HG02870 (cell line): Measurements from ENCODE around the gene DNAJA3.

Experiments
- ATAC-seq: cut with Tn5 transposase; IDR thresholded peaks from one replicate; pipeline ENCODE4 v1.9.1; 2021; ENCODE audit warnings: mild to moderate bottlenecking, moderate library complexity; ENCODE audit not compliant: unreplicated experiment

DNAJA3 gene

DNA sequence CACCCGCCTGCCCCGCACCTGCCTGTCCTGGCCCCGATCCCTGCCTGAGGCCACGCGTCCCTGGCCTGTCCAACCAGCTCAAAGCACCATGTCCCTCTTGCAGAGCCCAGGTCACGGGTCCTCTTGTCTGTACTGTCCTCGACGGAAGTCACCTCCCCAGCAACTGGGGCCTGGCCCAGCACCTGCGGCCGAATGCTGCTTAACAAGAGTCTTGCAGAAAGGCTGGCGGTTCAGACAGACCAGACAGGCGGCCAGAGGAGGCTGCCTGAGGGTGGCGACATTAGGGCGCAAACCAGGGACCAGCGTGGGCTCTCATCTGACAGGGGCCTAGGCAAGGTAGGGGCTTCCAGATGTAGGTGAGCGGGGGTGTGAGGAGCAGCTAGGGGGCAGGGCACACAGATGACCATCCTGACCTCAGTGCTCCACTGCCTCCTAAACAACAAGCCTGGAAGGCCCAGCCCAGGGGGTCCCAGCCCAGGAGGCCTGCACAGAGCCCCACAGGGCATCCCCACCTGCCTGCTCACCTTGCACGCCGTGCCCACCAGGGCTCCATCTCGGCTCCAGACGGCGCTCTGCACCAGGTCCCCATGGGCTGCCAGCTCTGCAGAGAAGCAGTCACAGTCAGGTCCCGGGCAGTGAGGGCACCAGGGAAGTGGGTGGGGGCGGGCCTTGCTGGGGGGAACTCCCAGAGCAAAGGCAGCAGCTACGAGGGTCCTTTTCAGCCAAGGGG lies 20.5 kb upstream of the DNAJA3 start:
- ATAC-seq, result no peak

DNA sequence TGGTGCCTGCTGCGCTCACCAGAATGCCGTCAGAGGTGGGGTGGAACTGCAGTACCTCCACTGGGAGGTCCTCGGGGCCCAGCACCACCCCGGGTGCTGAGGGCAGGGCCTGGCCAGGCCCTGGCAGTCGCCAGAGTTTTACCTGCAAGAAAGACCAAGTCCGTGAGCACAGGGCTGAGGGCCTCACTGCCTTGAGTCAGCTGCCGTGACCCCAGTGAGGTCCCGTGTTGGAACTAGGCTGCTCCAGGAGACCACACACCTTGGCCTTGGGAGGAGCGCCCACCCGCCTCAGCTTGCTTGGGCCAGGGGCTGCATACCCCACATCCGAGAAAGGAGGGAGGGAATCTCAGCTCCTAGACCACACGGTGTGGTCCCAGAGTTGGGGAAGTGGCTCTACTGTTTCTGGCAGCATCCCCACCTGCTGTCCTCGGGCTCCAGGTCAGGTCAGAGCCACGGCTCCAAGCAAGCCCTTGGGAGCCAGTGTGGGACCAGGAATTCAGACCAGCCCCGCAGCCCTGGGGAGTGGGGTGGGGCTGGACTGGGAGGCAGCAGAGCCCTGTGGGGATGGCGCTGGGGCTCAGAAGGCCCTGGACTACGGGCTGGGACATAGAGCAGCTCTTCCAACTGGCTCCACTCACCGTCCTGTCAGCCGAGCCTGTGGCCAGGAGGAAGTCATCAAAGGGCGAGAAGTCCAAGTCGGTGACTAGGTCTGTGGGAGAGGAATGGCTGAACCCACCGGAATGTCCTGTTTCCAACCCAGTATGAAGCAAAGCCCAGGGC lies 17.9 kb upstream of the DNAJA3 start:
- ATAC-seq, result no peak

DNA sequence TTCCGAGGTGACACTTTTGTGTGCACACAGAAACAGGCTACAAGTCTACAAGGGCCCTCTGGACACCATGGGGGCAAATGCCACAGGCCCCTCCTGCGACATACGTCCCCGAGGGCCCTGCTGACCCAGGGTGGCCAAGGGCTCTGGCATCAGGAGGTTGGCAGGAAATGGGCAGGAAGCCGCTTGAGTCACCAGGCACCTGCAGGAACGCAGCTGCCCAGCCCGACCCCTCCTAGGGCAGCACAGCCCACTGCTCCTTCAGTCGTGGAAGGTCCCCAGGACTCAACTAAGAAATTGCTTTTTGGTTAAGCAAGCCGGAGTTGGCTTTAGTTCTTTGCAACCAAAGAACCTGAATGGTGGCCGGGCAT lies 17.4 kb upstream of the DNAJA3 start:
- ATAC-seq, result no peak

- ATAC-seq, result no peak
These were observed 16.4 kb upstream of the DNAJA3 start for GRCh38 chr16:4409081-4409932.

DNA sequence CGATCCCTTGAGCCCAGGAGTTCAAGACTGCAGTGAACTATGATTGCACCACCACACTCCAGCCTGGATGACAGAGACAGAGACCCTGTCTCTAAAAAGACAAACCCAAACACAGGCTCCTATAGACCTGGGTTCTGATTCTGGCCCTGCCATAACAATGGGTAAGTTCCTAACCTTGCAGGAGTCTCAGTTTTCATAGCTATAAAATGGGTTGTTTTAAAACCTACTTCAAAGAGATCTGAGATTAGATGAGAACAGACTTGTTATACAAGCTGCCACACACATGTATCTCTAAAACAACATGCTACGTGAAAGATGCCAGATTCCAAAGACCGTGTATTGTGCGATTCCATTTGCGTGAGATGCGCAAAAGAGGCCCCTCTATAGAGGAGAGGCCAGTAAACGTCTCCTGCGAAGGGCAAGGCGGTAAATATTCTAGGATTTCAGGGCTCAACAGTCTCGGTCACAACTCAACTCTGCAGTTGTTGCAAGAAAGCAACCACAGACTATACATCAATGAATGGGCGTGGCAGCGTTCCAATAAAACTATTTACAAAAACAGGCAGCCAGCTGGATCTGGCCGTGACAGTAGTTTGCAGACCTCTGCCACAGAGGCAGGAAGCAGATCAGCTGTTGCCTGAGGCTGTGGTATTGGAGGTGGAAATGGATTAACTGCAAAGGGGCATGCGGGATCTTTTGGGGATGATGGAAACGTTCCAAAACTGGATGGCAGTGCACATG lies 15.2 kb upstream of the DNAJA3 start:
- no peak for ATAC-seq

DNA sequence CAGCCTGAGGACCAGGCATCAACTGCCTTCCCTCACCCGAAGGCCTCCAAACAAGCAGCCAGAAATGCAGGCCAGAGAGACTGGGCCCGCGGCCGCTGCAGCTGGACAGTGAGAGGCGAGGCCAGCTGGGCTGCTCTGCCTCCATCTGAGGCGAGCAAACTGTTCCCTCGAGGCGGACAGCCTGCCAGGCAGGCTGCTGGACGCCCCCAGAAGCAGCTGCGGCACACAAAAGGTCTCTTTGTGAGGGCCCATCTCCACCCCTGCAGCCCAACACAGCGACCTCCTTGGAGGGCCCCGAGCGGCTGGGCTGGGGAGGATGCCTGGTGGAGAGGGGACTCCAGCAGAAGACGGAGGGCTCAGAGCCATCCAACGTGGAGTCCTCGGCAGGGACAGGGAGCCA lies 14.0 kb upstream of the DNAJA3 start:
- ATAC-seq, result no peak

- no peak for ATAC-seq
These were observed 13.5 kb upstream of the DNAJA3 start for GRCh38 chr16:4412159-4412558.

DNA sequence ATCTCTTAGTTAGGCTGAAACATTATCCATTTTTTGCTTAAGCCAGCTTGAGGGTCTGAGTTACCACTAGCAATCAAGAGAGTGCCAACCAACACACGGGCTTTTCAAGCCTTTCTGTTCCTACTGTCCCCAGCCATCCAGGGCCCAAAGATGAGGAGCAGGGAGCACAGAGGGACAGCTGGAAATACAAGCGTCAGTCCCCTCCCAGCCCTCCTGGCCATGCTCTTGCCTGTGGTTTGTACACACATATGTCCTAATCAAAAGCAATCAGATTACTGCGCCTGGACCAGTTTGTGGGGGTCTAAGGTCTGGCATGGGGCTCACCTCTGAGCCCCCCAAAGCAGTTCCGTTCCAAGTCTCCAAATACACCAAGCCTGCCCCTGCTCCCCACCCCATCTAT lies 12.8 kb upstream of the DNAJA3 start:
- ATAC-seq, result no peak

GRCh38 chr16:4414187-4414917 lies 11.3 kb upstream of the DNAJA3 start:
- peak; percentile 57 for ATAC-seq

- ATAC-seq, result no peak
These were observed 10.0 kb upstream of the DNAJA3 start for GRCh38 chr16:4415538-4416199.

DNA sequence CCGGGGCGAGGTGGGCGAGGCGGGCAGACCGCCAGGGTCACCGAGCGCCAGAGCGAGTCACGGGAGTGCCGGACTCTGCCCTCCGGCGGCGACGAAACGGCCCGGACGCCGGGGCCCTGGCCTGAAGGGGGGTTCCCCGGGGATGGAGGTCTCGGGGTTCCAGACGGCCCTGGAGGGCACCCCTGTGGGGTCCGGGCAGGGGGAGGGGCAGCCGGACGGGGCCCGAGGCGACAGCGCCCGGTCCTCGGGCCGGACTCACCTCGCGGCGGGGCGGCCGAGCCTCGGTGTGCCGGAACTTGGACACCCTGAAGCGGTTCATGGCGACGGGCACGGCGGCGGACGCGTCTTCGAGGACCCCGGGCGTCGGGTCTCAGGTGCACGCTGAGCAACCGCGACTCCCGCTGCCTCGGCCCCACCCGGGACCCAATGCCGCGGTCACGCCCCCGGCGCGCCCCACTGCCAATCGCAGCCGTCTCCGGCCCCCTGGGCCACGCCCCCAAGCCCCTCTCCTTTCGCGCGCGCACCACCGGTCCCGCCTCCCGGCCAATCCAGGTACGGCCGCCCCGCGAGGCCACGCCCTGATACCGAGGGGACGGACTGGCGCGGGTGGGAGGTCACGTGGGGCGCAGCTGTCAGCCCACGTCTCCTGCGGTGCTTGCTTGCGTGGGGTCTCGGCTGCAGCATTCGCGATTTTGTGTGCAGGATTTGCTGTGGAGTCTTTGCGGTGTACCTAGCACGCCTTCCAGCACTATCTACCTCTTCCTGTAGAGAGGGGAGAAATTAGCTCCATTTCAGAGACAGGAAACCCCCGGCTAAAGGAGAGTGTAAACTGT lies 9.3 kb upstream of the DNAJA3 start, which contains the start of gene CORO7:
CORO7 (minus strand) TSS at position 397 of the 833 bp plus-strand sequence; CDS start at position 319, 78 bp downstream.
- ATAC-seq, result peak; percentile 52

DNA sequence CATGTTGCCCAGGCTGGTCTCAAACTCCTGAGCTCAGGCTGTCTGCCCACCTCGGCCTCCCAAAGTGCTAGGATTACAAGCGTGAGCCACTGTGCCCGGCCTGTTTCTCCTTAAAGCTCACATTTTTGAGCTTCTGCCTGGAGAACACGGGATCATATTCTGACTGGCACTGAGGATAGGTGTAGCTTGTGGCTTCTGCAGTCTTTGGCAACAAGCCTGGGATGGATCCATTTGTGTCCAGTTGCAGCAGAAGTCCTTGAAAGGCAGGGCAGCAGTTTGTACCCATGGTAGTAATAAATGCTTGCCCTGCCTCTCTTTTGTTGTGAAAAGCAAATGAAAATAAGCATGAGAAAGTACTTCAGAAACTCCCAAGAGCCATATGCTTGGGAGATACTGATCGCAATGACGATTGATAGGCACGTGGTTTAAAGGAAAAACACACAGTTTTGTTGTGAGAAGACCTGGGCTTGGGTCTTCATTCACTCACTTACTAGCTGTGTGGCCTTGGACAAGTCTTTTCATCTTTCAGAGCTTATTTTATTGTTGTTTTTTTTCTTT lies 6.2 kb upstream of the DNAJA3 start:
- ATAC-seq, result no peak

DNA sequence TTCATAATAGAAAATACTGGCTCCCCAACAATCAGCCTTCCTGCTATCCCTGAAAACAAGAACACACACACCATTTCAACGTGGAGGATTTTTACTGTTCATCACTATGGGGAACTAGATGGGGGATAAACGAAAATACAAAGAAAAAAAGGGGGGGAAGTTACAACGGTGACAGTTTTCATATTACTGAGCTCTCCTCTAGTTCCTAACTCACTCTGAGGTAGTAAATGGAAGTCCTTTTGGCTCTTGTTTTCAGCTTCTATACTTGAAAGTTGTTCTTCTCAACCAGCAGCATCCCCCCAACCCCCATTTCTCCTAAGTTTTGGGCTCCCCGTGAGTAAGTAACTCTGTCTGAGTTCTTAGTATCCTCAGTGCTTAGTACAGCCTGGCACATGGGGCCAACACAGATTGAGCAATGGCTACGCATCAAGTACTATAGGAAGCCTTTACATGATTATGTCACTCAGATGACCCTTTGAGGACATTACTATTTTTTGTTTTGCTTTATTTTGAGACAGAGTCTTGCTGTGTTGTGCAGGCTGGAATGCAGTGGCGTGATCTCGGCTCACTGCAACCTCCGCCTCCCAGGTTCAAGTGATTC lies 5.1 kb upstream of the DNAJA3 start:
- no peak for ATAC-seq

DNA sequence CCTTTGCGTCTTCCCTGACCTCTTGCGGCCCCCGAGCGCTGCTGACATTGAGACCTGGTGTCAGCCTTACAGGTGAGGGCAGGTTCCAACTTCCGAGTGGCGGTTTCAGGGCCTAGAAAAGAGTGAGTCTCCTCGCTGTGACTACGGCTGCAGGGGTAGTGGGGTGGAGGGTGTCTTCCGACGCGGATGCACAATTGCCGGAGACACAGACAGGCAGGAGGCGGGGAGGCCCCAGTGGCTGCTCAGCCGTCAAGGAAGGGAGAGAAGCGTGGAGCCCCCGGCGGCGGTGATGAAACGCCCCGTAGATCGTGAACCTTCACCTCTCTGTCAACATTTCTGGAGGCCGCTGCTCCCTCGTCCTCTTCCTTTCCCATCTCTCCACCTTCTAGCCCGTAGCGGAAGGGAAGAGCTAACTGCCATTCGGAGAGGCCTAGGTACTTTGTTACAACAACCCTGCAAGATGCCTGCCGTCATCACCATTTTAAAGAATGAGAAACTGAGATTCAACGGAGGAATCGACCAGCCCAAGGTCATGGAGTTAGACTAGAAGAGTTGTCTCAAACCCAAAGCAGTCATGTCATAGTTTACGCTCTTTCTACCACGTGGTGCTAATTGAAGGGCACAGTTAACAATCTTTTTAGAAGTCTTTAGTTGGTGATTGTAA lies 485 bp downstream of the DNAJA3 start:
- peak; percentile 24 for ATAC-seq

DNA sequence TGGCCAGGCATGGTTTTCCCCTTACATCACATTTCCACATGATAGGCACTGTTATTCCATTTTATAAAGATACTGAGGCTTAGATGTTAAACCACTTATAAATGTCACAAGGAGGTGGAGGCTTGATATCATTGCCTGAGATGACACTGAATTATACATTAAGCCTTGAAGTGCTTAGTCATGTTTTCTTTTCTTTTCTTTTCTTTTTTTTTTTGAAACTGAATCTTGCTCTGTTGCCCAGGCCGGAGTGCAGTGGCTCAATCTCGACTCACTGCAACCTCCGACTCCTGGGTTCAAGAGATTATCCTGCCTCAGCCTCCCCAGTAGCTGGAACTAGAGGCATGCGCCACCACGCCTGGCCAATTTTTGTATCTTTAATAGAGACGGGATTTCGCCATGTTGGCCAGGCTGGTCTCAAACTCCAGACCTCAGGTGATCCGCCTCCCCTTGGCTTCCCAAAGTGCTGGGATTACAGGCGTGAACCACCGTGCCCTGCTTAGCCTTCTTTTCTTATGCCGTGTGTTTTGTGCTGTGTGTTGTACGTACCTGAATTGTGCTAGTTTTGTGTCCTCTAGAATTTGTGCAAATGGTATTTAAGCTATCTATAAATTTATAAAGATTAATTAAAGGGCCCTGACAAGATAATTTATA lies 1.2 kb downstream of the DNAJA3 start:
- no peak for ATAC-seq

GRCh38 chr16:4428500-4428899 lies 2.8 kb downstream of the DNAJA3 start:
- ATAC-seq, result no peak

DNA sequence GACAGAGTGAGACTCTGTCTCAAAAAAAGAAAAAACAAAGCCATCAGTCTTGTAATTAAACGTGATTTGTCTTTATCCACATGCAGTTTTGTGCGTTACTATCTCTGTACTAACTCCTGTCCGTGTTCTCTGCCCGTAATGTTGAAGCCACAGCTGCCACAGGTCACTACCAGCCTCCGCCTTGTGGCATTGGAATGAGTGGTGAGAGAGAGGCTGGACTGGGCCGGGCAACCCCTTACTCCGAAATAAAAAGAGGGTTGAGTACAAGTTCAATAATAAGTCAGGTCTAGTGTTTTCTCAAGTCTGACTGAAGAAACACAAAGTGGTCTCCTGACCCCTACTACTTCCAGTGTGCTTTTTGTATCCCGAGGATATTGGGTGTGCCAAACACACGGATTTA lies 5.4 kb downstream of the DNAJA3 start:
- no peak for ATAC-seq
